Uterus (tissue), 4 donors: ENCODE results near the gene NHERF1. TPM values are rescaled to one million over a fixed set of nuclear protein-coding genes. Genes with fewer than 3 reads are reported as not detected.

ENCODE experiments used
- DNase-seq, 2 donors: peaks; one replicate each; pipeline ENCODE4 v3.0.0-alpha.2; 2019 to 2020
- H3K27ac ChIP-seq, 2 donors: fragments of 200-600 bp; sonication (generic); 1 replicate in 1 of 2; 2 replicates in 1 of 2; pipeline ENCODE4 v1.5.1; 2016 to 2018
- H3K27me3 ChIP-seq, 2 donors: fragments of 200-600 bp; sonication (generic); one replicate each; pipeline ENCODE4 v1.5.1; 2018 to 2019; ENCODE audit warnings: control low read depth in 1 of 2
- H3K36me3 ChIP-seq, 2 donors: fragments of 200-600 bp; sonication (generic); one replicate each; pipeline ENCODE4 v1.5.1; 2019; ENCODE audit warnings: control low read depth in 1 of 2
- H3K4me1 ChIP-seq, 2 donors: fragments of 200-600 bp; sonication (generic); one replicate each; pipeline ENCODE4 v1.5.1; 2018 to 2019; ENCODE audit warnings: control low read depth in 1 of 2
- H3K4me3 ChIP-seq, 2 donors: fragments of 200-600 bp; sonication (generic); 1 replicate in 1 of 2; 2 replicates in 1 of 2; pipeline ENCODE4 v1.5.1; 2018 to 2019; ENCODE audit warnings: mild to moderate bottlenecking in 1 of 2
- H3K9me3 ChIP-seq, 2 donors: fragments of 200-600 bp; sonication (generic); one replicate each; pipeline ENCODE4 v1.5.1; 2019; ENCODE audit warnings: control low read depth in 1 of 2
- CTCF ChIP-seq, 4 experiments: fragments of 200-600 bp in 2 of 4; fragments of 450-650 bp in 2 of 4; sonication (generic) in 2 of 4; IDR thresholded peaks; one replicate each; pipeline ENCODE4 v1.5.1; 2016 to 2019; ENCODE audit warnings: antibody characterized with exemption in 4 of 4, mild to moderate bottlenecking in 2 of 4, moderate library complexity in 1 of 4
- POLR2A ChIP-seq, 2 donors: fragments of 450-650 bp; IDR thresholded peaks; one replicate each; pipeline ENCODE4 v1.6.1; 2016; ENCODE audit warnings: antibody characterized with exemption in 2 of 2, mild to moderate bottlenecking in 1 of 2, moderate library complexity in 1 of 2
- intact Hi-C: fragments of 100-400 bp; cut with DNase I; formaldehyde crosslinking; loops from one replicate; pipeline ENCODE4 v1.15.1; 2023; ENCODE audit warnings: low total_unique reads
- total RNA-seq, 4 donors: library from RNA; depleted of rRNA in 3 of 4; stranded (reverse); fragments of >200 nt in 3 of 4; gene quantifications; one replicate each; pipeline versions ENCODE4 v1.1.0 to v1.2.4, GENCODE V29; 2014 to 2023
- donor health status: DM: yes; HTN: yes; CAD: no.

Gene NHERF1
- total RNA-seq, 4 donors from 2014 or later, result 3.3 to 16.9 (median 12.0) TPM

DNA sequence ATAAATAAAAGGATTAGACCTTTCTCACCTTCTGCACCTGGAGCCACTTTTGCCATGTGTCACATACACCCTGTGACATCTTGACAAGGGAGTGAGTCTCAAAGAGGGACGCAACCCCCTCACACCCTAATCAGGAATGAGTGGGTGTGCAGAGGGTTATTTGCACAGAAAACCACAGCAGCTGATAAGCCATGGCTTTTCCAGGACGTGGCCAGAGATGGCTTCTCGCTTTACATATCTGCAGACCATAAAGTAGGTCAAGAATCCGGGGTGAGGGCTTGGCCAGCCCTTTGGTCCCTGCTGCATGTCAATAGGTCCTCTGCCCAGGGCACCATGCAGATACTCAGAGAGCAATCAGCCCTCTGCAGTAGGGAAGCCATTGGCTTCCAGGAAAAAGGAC lies 33.3 kb upstream of the NHERF1 start:
- Histone ChIP-seq H3K27ac (no peak overlapping the region), H3K9me3 (no peaks in the 10 kb centered on the region), H3K4me3 (no peak overlapping the region), H3K4me1 (no peaks in the 10 kb centered on the region), H3K36me3 (no peaks in the 10 kb centered on the region), H3K27me3 (no peaks in the 10 kb centered on the region)
- TF ChIP-seq POLR2A (IDR thresholded peaks at IDR 0.05), result no peak
- no peak for DNase-seq
- intact Hi-C loops, result no loop called here

DNA sequence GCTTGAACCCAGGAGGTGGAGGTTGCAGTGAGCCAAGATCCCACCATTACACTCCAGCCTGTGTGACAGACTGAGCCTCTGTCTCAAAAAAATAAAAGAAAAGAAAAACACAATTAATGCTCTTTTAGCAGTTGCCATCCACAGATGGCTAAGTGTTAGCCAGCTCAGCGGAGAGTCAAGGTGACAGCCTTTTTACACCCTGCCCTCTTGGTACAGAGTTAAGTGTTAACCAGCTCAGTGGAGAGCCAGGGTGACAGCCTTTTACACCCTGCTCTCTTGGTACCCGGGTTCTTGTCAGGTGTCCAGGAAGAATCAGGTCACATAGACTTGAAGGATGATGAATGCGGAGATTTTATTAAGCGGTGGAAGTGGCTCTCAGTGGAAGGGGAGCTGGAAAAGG lies 27.9 kb upstream of the NHERF1 start:
- Histone ChIP-seq H3K36me3 (no peaks in the 10 kb centered on the region), H3K9me3 (no peaks in the 10 kb centered on the region), H3K27ac (no peak overlapping the region), H3K27me3 (no peaks in the 10 kb centered on the region), H3K4me3 (no peak overlapping the region), H3K4me1 (no peaks in the 10 kb centered on the region)
- TF ChIP-seq CTCF (IDR thresholded peaks at IDR 0.05) (no peak), POLR2A (IDR thresholded peaks at IDR 0.05) (no peak)
- DNase-seq, result no peak
- intact Hi-C loops, result no loop called here

GRCh38 chr17:74722782-74723181 lies 25.6 kb upstream of the NHERF1 start:
- no peaks in the 10 kb centered on the region for H3K9me3 ChIP-seq
- H3K4me3 ChIP-seq, result no peak overlapping the region
- intact Hi-C loops, result no loop called here
- no peak overlapping the region for H3K27ac ChIP-seq
- no peak for TF ChIP-seq POLR2A (IDR thresholded peaks at IDR 0.05)
- no peak for TF ChIP-seq CTCF (IDR thresholded peaks at IDR 0.05)
- no peaks in the 10 kb centered on the region for H3K4me1 ChIP-seq
- DNase-seq, result no peak
- no peaks in the 10 kb centered on the region for H3K36me3 ChIP-seq
- H3K27me3 ChIP-seq, result no peaks in the 10 kb centered on the region

GRCh38 chr17:74723891-74724290 lies 24.5 kb upstream of the NHERF1 start:
- H3K4me1 ChIP-seq, result no peaks in the 10 kb centered on the region
- no peaks in the 10 kb centered on the region for H3K27me3 ChIP-seq
- intact Hi-C loops, result no loop called here
- H3K27ac ChIP-seq, result no peak overlapping the region
- no peak for DNase-seq
- H3K9me3 ChIP-seq, result no peaks in the 10 kb centered on the region
- no peaks in the 10 kb centered on the region for H3K36me3 ChIP-seq
- TF ChIP-seq POLR2A (IDR thresholded peaks at IDR 0.05) (no peak), CTCF (IDR thresholded peaks at IDR 0.05) (no peak)
- H3K4me3 ChIP-seq, result no peak overlapping the region

- intact Hi-C loops, result no loop called here
- TF ChIP-seq CTCF (IDR thresholded peaks at IDR 0.05) (no peak), POLR2A (IDR thresholded peaks at IDR 0.05) (no peak)
- no peaks in the 10 kb centered on the region for H3K27me3 ChIP-seq
- DNase-seq, result no peak
- no peaks in the 10 kb centered on the region for H3K36me3 ChIP-seq
- H3K27ac ChIP-seq, result no peak overlapping the region
- no peaks in the 10 kb centered on the region for H3K4me1 ChIP-seq
- no peaks in the 10 kb centered on the region for H3K9me3 ChIP-seq
- no peak overlapping the region for H3K4me3 ChIP-seq
These were observed 23.3 kb upstream of the NHERF1 start for GRCh38 chr17:74725111-74725510.

- Histone ChIP-seq H3K4me1 (no peaks in the 10 kb centered on the region), H3K4me3 (no peak overlapping the region), H3K27ac (no peak overlapping the region), H3K36me3 (no peaks in the 10 kb centered on the region), H3K27me3 (no peaks in the 10 kb centered on the region), H3K9me3 (no peaks in the 10 kb centered on the region)
- intact Hi-C loops, result no loop called here
- no peak for DNase-seq
- no peak for TF ChIP-seq CTCF (IDR thresholded peaks at IDR 0.05)
These were observed 20.3 kb upstream of the NHERF1 start for GRCh38 chr17:74728033-74728701.
